Lung microvascular endothelial cell (primary cell): ENCODE data around the gene CCN2. TPM values are rescaled to one million over a fixed set of nuclear protein-coding genes. Genes with fewer than 3 reads are reported as not detected.

Experiments
- DNase-seq, 2 donors: peaks; one replicate each; pipeline versions ENCODE4 v3.0.0 to v3.0.0-alpha.2; 2010; ENCODE audit warnings: low read depth in 2 of 2
- total RNA-seq: library from RNA; depleted of rRNA; stranded (reverse); fragments of >200 nt; gene quantifications from 2 replicates; pipeline ENCODE4 v1.2.1, GENCODE V29; 2014

CCN2 gene
- total RNA-seq, 1 donor from 2014 or later: 265 TPM

DNA sequence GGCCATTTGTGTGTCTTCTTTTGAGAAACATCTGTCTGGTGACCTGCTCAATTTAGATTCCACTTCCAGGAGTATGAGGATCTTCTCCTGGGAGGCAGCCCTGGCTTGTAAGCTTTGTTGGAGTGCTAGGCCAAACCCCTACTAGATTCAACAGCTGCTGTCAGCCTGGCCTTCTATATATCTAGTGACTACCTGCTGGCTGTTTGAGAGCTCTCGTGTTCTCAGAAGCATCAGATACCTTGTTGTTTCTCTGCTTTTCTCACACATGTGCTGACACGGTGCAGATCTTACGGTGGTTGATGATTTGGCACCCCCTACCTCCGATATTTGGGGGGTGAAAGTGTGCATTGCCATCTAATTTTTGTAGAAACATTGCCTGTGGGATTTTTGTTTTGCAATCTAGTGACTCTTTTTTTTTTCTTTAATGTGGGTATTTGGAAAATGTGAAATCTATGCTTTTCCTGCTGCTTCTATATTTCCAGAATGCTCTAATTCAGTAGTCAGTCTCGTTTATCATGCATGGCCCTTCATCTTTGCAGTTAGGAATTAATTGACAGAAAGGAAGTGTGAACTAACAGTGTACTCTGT is 4.7 kb downstream of the CCN2 start:
- DNase-seq: peak; percentile 61 to 74

DNA sequence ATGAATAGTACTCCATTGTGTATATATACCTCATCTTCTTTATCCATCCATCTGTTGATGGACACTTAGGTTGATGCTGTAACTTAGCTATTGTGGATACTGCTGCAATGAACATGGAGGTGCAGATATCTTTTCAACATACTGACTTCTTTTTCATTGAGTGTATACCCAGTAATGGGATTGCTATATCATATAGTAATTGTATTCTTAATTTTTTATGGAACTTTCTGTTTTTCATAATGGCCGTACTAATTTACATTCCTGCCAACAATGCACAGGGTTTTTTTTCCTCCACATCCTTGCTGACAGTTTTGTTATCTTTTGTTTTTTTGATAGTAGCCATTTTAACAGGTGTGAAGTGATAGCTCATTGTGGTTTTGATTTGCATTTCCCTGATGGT is 5.2 kb downstream of the CCN2 start:
- DNase-seq: no peak

DNA sequence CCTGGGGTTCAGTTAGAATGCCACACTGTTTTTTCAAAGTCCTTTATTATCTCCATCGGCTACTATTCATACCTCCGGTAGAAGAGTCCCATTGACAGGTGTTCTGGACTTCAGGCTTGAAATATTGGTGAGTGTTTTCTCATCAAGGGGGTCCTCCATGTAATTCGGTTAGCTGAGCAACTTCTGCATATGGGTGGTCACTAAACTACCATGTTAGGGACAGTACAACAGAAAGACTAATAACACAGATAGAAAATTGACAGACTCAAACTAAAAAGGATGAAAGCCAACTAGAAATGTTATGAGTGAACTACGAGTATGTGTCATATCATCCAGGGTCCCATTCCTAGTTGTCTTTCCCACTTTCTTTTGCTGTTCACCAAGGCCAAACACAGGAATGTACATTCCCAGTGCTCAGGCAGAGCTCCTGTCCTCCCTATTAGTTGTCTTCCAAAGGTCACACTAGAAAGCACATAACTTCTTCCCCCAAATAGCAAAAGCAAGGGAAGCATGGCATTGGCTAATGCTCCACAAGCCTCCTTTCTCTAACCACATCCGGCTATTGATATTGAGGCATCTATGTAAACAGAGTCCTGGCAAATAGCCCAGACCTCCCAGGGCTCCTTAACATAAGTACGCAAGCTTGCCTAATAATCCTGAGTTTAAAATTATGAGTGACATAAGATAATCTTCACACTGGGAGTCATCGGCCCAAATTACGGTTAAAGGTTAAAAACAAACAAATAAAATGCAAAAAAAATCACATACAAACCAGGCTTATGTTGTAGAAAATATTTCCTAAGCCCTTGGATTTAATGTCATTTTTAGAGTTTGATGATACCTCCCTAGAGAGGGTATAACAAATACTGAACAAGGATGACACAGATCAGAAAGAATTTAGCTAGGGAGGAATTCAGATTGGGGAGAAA is 13.2 kb downstream of the CCN2 start:
- DNase-seq: peak; percentile 58 to 94

DNA sequence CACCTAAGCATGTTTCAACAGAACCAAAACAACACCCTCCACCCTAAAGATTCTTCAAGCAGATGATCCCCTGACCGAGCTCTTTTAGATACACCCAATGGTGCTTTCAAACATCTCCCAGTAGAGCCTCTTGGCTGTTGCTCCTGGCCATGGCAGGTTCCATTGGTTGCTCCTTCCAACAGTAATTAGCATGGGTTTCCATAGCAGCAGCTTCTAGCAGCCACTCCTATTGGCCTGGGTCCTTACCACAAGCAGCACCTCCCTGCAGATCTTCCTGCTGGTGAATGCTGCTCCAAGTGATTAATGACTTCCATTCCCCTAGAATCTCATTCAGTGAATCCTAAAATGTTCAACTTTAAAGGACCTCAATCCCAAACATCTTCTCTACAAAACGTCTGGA is 13.9 kb downstream of the CCN2 start:
- no peak for DNase-seq

DNA sequence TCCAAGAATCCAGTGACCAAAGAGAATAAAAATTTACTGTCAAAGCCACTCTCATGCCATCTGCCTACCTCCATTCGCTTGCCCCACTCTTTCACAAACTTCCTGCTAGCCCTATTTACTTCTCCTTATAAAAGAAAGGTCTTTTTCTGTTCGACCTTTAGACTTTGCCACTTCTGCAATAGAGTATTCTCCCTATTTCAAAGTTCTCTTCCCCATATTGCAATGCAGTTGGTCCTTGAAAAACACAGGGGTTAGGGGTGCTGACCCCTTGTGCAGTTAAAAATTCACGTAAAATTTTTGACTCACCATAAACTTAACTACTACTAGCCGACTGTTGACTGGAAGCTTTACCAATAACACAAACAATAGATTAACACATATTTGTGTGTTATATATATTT is 15.0 kb downstream of the CCN2 start:
- no peak for DNase-seq

DNA sequence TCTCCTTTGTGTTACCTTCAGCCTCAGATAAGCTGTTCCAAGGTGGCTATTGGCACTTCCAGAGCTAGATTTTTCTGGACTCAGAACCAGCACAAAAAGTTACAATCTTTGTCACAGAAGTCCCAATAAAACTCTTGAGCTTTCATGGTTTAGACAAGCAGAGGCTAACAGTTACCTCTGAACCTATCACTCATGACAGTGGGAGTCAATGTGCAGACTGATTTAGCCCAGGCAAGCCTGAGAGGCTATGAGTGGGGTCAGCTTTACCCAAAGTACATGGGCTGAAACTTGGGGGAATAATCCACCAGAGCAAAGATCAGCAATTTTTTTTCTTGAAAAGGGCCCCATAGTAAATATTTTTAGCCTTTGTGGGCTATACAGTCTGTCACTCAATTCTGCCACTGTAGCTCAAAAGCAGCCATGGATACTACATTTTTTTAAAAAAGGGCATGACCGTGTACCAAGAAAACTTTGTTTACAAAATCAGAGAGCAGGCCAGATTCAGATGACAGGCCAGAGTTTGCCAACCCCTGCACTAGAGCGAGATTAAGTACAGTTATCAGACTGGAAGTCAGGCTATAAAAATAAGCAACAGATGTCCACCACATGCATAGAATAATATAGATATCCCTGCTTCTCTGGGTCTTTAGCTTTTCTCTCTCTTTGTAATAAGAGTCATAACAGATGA is 20.0 kb downstream of the CCN2 start:
- DNase-seq: no peak

DNA sequence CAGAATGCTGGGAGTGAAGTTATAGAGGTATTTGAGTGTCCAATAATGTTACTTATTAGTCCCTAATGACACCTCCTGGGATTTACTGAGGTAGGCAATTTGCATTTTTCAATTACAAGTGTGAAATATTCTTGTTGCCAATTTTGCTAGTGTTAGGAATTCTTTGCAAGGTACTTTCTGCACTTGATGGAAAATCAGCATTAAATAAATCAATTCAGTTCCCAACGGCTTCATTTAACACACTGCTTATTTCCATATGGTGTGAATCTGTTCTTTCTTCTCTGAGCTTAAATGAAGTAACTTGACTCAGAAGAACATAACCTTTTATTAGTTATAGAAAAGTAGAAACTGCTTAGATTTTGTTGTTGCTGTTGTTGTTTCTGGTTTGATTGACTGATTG is 21.2 kb downstream of the CCN2 start:
- DNase-seq: no peak

DNA sequence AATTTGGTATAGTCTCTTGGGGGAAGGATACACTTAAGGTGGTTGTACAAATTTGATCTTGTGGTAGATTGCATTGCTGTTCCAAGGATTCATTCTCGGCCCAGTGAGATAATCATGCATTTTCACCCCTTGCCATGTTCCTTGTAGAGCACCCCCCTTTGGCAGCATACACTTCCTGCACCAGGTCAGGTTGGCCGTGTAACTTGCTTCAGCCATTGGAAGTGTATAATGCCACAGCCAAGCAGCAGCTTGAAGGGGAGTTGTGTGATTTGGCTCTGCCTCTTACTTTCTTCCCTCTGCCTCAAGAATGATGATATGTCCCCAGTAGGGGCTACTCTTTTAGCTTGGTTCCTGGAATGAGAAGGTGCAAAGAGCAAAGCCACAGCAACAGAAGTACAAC is 21.9 kb downstream of the CCN2 start:
- no peak for DNase-seq

DNA sequence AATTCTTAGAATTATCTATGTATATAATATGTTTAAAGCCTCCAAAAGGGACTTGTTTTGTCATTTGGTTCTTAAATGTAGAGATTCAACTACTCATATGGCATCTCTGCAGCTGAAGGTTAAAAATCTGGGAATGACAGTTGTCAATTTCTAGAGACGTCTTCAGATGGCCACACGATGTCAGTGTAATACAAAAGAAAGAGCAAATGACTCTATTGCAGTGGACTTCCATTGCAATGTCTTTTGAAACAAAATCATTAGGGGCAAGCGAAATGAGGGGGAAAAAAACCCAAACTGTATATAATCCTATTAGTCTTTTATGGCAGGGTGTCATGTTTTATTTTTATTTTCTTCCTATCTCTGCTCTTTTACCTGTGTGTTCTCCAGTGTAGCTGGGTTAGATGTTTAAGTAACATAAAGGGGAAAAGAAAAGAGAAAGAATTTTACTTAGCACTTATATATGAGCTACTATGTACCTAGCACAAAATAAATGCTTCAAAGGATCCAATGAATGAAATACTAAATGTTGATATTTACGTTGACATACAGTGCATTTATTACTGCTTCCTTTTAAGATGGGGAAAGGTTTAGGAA is 26.2 kb downstream of the CCN2 start:
- DNase-seq: peak; percentile 70 to 80

DNA sequence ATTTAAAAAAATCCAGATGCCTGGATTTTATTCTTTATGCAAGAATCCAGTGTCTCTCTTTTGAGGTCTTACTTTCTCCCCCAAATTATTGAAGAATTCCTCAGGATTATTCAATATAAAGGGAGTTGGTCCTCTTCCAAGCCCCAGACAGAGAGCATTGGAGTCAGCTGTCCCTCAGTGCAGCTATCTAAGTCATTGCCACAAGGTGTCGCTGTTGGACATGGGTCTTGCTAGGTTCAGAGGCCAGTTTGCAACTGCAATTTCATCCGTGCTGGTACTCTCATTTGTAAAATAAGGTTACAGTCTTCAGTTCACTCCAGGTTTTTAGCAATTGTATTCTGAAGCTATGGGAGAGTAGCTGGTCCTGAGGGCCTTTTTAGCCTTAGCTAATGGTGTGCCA is 27.8 kb downstream of the CCN2 start:
- peak; percentile 68 to 72 for DNase-seq

DNA sequence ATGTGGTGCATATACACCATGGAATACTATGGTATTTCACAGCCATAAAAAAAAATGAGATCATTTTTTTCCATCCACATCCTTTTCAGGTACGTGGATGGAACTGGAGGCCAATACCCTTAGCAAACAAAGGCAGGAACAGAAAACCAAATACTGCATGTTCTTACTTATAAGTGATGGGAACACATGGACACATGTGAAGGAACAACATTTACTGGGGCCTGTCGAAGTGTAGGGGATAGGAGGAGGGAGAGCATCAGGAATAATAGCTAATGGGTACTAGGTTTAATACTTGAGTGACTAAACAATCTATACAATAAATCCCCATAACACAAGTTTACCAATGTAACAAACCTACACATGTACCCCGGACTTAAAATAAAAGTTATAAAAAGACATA is 30.5 kb downstream of the CCN2 start:
- DNase-seq: no peak

DNA sequence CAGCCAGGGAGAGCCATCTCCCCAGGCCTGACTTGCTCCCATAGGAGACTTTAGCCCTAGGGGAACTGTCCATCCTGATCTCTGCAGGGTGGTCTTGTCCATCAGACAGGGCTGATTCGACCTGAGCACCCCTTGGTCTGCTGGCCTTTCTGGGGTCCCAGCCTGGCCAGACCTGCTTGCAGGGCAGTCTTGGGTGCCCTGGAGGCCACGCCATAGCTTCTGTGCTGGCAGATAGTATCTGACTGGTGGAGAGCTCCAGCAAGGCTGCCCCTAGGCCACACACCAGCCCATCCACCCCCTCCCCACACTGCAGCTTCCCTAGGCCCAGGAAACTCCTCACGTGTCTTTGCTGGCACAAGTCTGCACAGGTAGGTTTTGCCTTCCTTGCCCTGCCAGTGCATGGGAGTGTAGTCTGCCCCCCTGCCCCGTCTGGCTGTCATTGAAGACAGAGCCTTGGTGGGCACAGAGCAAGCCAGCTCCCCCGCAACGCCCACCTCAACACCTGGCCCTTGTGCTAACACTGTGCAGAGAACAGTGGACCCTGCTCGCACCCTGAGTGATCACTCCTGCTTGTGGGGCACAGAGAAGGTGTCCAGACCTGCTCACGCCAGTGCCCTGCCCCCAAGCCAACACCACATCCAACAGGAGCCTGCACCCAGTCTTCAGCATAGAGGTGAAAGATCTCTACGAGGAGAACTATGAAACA is 32.4 kb downstream of the CCN2 start:
- no peak for DNase-seq

DNA sequence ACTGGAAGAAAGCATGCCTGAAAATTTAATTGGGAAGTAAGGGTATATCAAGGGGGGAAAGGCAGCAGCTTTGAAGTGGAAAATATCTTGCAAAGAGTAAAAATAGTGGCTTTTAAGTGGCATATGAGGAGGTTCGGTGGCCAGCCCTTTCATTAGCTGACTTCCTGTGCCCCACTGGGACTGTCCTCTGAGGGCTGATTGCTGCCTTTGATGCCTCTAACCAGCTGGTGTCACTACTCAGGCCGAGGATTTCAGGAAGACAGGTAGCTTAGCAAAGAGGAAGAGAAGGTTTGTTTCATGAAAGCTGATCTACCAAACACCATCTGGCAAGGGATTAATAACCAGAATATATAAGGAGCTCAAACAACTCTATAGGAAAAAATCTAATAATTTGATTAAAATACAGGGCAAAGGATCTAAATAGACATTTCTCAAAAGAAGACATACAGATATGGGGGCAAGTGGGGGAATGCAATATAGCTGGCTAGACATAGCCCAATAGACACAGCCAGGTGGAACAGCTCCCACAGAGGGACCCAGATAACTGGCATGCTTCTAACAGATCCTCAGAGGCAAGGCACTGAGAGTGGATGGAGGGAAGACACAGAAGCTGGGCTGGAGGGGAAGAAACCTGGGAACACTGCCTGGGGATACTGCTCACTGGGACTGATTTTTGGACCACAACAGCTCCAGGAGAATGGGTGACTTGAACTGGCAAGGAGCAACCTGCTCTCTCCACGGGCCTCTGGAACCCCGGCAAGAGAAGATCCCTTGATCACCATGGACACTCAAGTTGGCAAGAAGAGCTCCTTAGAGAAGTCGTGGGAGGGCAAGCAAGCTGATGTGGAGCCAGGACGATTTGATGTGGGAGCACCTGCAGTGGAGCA is 33.2 kb downstream of the CCN2 start:
- DNase-seq: no peak

DNA sequence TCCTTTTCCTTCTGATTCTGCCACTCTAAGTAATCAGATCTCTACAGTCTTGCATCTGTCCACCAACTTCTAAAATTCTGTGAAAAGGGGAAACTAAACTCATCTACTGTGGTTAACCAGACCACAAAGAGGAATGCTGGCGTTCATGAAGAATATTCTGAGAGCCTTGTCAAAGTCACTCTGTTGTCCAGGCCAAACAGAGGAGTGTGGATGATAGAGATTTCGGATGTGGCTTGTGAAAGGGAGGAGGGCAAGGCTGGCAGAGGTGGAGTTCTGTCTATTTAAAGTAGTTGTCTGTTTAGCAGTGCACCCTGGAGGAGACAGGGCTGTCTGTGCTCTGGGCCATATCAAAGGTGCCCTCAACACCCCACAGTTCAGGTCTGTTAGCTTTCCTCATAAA is 33.9 kb downstream of the CCN2 start:
- DNase-seq: no peak

DNA sequence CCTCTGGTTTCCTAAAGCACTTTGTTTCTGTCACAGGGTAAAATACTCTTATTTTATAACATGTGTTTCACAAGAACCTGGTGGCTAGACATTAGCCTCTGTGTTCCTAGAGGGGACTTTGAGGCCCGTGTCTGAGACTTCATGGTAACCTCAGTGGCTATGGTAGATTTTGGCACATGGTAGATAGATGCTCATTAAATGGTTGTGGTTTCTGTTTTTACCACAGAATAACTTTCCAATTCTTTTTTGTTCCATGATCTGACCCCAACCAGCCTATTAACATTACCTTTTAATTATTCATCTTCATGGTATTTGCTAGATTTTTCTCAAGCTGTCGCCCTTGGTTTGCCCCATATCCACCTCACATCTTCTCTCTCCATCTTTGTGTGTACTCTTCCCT is 34.3 kb downstream of the CCN2 start:
- no peak for DNase-seq

DNA sequence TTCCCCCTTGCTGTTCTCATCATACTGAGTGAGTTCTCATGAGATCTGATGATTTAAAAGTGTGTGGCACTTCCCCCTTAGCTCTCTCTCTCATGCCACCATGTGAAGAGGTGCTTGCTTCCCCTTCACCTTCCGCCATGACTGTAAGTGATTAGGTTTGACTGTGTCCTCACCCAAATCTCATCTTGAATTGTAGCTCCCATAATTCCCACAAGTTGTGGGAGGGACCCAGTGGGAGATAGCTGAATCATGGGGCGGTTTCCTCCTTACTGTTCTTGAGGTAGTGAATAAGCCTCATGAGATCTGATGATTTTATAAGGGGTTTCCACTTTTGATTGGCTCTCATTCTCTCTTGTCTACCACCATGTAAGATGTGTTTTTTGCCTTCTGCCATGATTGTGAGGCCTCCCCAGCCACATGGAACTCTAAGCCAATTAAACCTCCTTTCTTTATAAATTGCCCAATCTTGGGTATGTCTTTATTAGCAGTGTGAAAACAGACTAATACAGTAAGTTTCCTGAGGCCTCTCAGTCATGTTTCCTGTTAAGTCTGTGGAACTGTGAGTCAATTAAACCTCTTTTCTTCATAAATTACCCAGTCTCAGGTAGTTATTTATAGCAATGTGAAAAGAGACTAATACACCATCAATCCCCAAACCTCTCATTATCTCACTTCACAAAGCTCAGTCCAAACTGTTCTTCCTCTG is 34.9 kb downstream of the CCN2 start:
- DNase-seq: peak in 1 of 2 donors; percentile 57

DNA sequence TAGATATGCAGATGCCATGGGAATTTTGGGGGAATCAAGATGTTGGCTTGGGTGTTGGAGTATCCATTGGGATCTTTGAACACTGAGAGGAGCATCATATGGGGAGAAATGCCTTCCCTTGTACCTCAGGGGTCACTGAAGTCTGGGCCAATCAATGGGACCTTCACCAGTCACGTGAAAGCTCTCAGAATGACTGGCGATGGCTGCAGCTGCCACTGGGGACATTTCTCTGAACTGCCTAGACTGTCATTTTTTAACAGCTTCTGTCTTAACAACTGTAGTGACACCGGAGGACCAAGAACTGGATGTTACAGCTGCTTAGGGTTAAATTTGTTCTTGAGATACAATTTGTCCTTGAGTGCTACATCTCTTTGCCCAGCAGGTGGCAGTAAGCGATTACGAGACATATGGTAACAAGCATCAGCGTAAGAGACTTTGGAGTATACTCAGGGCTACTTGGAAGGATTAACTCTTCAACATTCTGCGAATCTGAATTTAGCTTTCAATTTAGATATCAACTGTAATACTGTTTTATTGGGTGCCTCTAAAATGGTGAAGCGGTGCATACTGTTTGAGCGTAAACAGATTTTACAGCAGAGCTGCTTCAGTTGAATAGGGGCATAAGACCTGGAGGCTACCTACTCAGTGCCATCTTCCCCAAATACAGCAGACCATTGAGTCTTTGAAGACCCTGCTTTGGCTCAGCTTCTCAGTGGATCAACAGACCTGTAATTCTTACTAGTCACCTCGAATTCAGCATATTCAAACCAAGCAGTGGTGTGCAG is 36.0 kb downstream of the CCN2 start:
- peak; percentile 75 to 82 for DNase-seq

DNA sequence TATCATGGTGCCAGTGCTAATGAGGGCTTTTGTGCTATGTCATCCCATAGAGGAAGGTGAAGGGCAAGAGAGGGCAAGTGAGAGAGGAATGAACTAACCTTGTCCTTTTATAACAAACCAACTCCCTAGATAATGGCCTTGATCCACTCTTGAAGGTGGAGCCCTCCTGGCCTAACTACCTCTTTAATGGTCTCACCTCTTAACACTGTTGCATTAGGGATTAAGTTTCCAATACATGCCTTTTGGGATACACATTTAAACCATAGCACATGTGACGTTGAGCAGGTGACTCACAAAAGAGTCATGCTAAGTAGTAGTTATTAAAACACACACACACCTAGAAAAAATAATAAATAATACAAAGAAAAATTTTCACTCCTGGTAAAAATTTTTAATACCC is 36.9 kb downstream of the CCN2 start:
- no peak for DNase-seq

DNA sequence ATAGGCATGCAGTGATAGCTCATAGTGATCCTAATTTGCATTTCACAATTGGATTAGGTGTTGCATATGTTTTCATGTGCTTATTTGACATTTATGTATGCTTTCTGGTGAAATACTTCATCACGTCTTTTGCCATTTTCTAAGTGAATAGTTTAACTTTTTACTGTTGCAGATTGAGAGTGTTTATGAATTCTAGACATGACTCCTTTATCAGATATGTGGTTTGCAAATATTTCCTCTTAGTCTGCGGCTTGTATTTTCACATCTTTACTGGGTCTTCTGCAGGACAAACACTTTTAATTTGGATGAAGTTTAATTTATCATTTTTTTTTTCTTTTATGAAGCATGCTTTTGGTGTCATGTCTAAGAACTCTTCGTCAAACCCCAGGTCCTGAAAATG is 39.2 kb downstream of the CCN2 start:
- no peak for DNase-seq
